ENCODE results near the gene GNLY.

The GNLY gene

GRCh38 chr2:85666016-85666415 is 28.1 kb upstream of the GNLY start:
- TF ChIP-seq SIN3A (IDR thresholded peaks at IDR 0.05; ENCODE audit: borderline replicate concordance, insufficient read depth, low read length) (no peak), REST (IDR thresholded peaks at IDR 0.05; ENCODE audit: insufficient read depth in 1 of 2, low read depth in 2 of 2, low read length in 2 of 2) (no peak), FOXP2 (optimal IDR thresholded peaks at IDR 0.05; ENCODE audit: borderline replicate concordance, extremely low read depth, extremely low read length, insufficient read depth) (no peak), POLR2AphosphoS5 (IDR thresholded peaks at IDR 0.05; ENCODE audit: low read depth, low read length) (no peak), TAF1 (IDR thresholded peaks at IDR 0.05; ENCODE audit: borderline replicate concordance, insufficient read depth, low read length) (no peak)

GRCh38 chr2:85666435-85667316 is 27.5 kb upstream of the GNLY start:
- TF ChIP-seq SIN3A (IDR thresholded peaks at IDR 0.05; ENCODE audit: borderline replicate concordance, insufficient read depth, low read length) (no peak), REST (IDR thresholded peaks at IDR 0.05; ENCODE audit: insufficient read depth in 1 of 2, low read depth in 2 of 2, low read length in 2 of 2) (no peak), POLR2AphosphoS5 (IDR thresholded peaks at IDR 0.05; ENCODE audit: low read depth, low read length) (no peak), FOXP2 (optimal IDR thresholded peaks at IDR 0.05; ENCODE audit: borderline replicate concordance, extremely low read depth, extremely low read length, insufficient read depth) (no peak), TAF1 (IDR thresholded peaks at IDR 0.05; ENCODE audit: borderline replicate concordance, insufficient read depth, low read length) (no peak)

GRCh38 chr2:85667561-85668008 is 26.6 kb upstream of the GNLY start:
- no peak for TF ChIP-seq REST (IDR thresholded peaks at IDR 0.05; ENCODE audit: insufficient read depth in 1 of 2, low read depth in 2 of 2, low read length in 2 of 2)
- TF ChIP-seq TAF1 (IDR thresholded peaks at IDR 0.05; ENCODE audit: borderline replicate concordance, insufficient read depth, low read length), result no peak
- TF ChIP-seq POLR2AphosphoS5 (IDR thresholded peaks at IDR 0.05; ENCODE audit: low read depth, low read length), result no peak
- TF ChIP-seq FOXP2 (optimal IDR thresholded peaks at IDR 0.05; ENCODE audit: borderline replicate concordance, extremely low read depth, extremely low read length, insufficient read depth), result no peak
- no peak for TF ChIP-seq SIN3A (IDR thresholded peaks at IDR 0.05; ENCODE audit: borderline replicate concordance, insufficient read depth, low read length)

GRCh38 chr2:85668009-85668856 is 25.9 kb upstream of the GNLY start, which contains the start of gene SFTPB:
TSS of gene SFTPB (minus strand) at chr2:85668199. CDS start at chr2:85668183, 16 bp downstream.
- TF ChIP-seq FOXP2 (optimal IDR thresholded peaks at IDR 0.05; ENCODE audit: borderline replicate concordance, extremely low read depth, extremely low read length, insufficient read depth) (no peak), TAF1 (IDR thresholded peaks at IDR 0.05; ENCODE audit: borderline replicate concordance, insufficient read depth, low read length) (no peak), POLR2AphosphoS5 (IDR thresholded peaks at IDR 0.05; ENCODE audit: low read depth, low read length) (no peak), SIN3A (IDR thresholded peaks at IDR 0.05; ENCODE audit: borderline replicate concordance, insufficient read depth, low read length) (no peak), REST (IDR thresholded peaks at IDR 0.05; ENCODE audit: insufficient read depth in 1 of 2, low read depth in 2 of 2, low read length in 2 of 2) (no peak)
